Placental pericyte (primary cell): ENCODE measurements around the gene PGLYRP1. TPM values are rescaled to one million over a fixed set of nuclear protein-coding genes. Genes with fewer than 3 reads are reported as not detected.

Experiments used
- small RNA-seq: library from RNA; depleted of rRNA; stranded (forward); fragments of <200 nt; gene quantifications from one replicate; pipeline ENCODE3, GENCODE V24; 2012; ENCODE audit warnings: low replicate concordance
- total RNA-seq: library from RNA; depleted of rRNA; stranded (reverse); fragments of >200 nt; gene quantifications from 2 replicates; pipeline ENCODE4 v1.2.3, GENCODE V29; 2012

PGLYRP1 gene
- not detected in 2 replicates for total RNA-seq

GRCh38 chr19:46022431-46023310 lies at the start of gene PGLYRP1:
Gene PGLYRP1, minus strand, starts transcription at chr19:46023053. Its CDS starts 32 bp downstream, at chr19:46023021.

DNA sequence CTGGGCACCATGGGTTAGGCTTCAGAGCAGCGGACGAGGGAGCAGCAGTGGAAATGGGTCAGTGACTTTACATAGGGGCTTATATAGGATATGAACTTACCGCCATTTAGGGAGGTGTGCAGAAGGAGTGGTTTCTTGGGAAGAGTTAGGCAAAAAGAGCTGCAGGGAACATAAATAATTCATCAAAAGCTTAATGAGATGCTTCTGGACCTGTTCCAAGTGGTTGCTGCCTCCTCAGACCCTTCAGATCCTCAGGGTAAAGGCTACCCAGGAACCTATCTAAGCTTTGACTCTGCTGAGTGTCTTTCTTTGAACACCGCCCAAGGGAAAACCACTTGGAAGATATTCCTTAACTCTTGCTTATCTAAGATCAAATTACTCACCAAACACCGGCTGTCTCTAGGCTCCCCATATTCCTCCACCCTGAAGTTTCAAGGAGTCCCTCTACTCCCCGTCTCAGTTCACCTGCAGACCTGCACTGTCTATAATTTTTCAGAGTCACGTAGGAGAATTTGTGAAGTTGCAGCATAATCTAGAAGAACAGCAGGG lies 18.2 kb upstream of the PGLYRP1 start, which contains the start of gene IGFL4:
Gene IGFL4, minus strand, starts transcription at position 51 of the 549 bp plus-strand sequence. Its CDS starts 40 bp downstream, at position 11.

DNA sequence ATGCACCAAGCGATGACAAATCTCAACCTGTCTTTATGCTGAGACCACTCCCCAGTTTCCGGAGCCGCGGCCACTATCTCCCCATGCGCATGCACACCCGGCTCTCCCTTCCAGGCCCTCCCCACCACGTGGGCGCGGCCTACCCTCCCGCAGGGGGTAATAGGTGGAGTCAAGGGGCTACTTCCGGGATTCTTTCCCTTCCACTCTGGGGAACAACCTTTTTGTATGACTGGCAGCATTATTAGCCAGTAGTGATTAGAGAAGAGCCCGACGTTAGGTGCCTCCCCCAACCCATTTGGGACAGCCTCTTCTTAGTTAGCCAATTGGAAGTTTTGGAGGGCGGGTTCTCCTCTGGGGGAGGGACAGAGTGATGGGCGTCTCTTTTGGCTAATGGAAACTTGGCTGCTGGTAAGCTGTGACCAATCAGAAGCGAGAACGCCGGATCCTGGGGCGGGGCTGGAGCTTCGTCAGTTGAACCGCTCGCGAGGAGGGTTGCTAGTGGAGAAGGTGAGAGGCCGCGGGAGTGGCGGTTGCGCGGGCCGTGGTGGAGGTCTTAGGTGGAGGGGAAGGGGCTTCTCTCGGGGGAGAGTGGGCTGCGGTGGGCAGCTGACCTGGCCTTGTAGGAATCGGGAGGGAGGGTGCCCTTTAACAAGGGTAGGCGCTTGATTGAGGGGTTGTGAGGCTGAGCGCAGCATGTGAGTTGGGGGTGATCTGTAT lies 27.7 kb downstream of the PGLYRP1 start, which contains the start of gene CCDC61:
Gene CCDC61, plus strand, starts transcription at position 470 of the 717 bp plus-strand sequence. CDS start 7,552 bp downstream, outside the sequence.

DNA sequence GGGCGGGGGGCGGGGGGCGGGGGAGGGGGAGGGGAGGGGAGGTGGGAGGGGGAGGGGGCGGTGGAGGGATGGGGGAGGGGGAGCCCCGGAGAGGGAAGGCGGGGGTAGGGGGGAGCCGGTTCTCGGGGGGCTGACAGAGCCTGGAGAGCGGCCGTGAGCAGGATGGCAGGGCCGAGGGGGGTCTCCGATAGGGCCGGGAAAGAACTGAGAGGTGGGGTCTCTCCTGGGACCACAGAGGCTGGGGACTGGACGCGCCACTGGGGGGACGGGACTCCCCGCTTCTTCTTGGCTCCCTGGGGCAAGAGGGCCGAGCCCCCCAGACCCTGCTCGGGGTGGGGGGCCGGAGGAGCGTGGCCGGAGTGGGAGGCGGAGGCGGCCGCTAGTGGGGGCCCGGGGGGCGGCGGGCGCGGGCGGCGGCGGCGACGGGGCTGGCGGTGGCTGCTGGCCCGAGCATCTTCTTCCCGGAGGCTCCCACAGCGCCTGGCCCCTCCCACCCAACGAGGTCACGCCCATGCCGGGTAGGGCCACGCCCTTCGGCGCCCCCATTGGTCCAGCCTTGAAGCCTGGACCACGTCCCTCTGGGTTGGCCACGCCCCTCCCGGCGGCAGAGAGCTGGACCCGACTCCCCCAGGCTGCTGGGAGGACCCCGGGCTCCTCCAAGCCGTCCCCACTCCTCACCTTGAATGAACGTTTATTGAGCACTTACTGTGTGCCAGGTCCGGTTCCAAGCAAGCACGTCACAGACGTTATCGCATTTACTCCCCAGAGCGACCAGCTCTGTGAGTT lies 49.1 kb downstream of the PGLYRP1 start, which contains the start of gene NOVA2:
Gene NOVA2, minus strand, starts transcription at position 313 of the 786 bp plus-strand sequence. CDS start 514 bp downstream, outside the sequence.

Small RNA genes within 50 kb of the gene (small RNA-seq; reads per million reads assigned to genes)
- 2.4 reads per million, percentile 74 among the genes with 10 or more reads in this experiment for gene MIR769

Other genes with a start within 250 kb of the PGLYRP1 start
- 26.9 and 29.5 TPM in 2 replicates for gene DMPK, start 240.6 kb downstream of the PGLYRP1 start, total RNA-seq
- gene DMWD, start 230.2 kb downstream of the PGLYRP1 start, total RNA-seq: 44.9 and 84.2 TPM in 2 replicates
- 0.22 and 0.43 TPM in 2 replicates for gene RSPH6A, start 207.7 kb downstream of the PGLYRP1 start, total RNA-seq
- gene SYMPK, start 159.9 kb downstream of the PGLYRP1 start, total RNA-seq: 46.2 and 50.8 TPM in 2 replicates
- not detected in 2 replicates for gene FOXA3, start 158.7 kb downstream of the PGLYRP1 start, total RNA-seq
- gene IRF2BP1, start 136.9 kb downstream of the PGLYRP1 start, total RNA-seq: 26.7 and 39.1 TPM in 2 replicates
- gene MYPOP, start 120.4 kb downstream of the PGLYRP1 start, total RNA-seq: 1.9 and 2.0 TPM in 2 replicates
- gene NANOS2, start 108.3 kb downstream of the PGLYRP1 start, total RNA-seq: not detected in 2 replicates
- under 0.01 TPM in 1 of 2 replicates, not detected in the other for gene NOVA2, start 49.2 kb downstream of the PGLYRP1 start, total RNA-seq
- 3.9 and 11.3 TPM in 2 replicates for gene CCDC61, start 27.6 kb downstream of the PGLYRP1 start, total RNA-seq
- gene IGFL4, start 17.9 kb upstream of the PGLYRP1 start, total RNA-seq: 0.14 TPM in 1 of 2 replicates, not detected in the other
- not detected in 2 replicates for gene IGFL3, start 101.6 kb upstream of the PGLYRP1 start, total RNA-seq
- gene IGFL2, start 125.2 kb upstream of the PGLYRP1 start, total RNA-seq: 0.29 TPM in 1 of 2 replicates, not detected in the other
- not detected in 2 replicates for gene IGFL1, start 206.7 kb upstream of the PGLYRP1 start, total RNA-seq